HepG2 (cell line): ENCODE results near the gene ABAT. TPM values are rescaled to one million over a fixed set of nuclear protein-coding genes. Genes with fewer than 3 reads are reported as not detected.

Experiments
- ATAC-seq: fragments of 200-7000 bp; cut with Tn5 transposase; 3 replicates; pipeline ENCODE4 v1.9.1; 2020; ENCODE audit warnings: mild to moderate bottlenecking, moderate library complexity
- BruUV-seq: library from RNA; stranded (reverse); fragments of 400-500 nt; replicated peaks from 2 replicates; lab custom pipeline; 2021; lab: Mats Ljungman, UMichigan
- CTCF ChIA-PET: fragments of 300-600 bp; formaldehyde crosslinking; extraction: SDS; loops from one replicate; lab custom pipeline; 2021; ENCODE audit warnings: low total read pairs, inconsistent platforms, low intra/inter-chr PET ratio; lab: Yijun Ruan, JAX
- POLR2A ChIA-PET: fragments of 350-600 bp; sonication (Branson Sonifier 250); formaldehyde crosslinking; loops from one replicate; lab custom pipeline; 2020; ENCODE audit warnings: antibody characterized with exemption, inconsistent platforms; lab: Yijun Ruan, JAX
- DNase-seq: peaks from one replicate; pipeline ENCODE4 v3.0.0-alpha.2; 2015; ENCODE audit warnings: low spot score
- FAIRE-seq: peaks from 3 replicates; lab custom pipeline; 2011; peaks lifted over from hg19 to GRCh38; lab: Jason Lieb, UNC
- H2AFZ ChIP-seq: one replicate; pipeline ENCODE4 v1.6.1; 2011; ENCODE audit warnings: low read length, inconsistent platforms
- H3K27ac ChIP-seq: fragments of 300-600 bp; 3 replicates; pipeline ENCODE4 v1.8.0; 2011; ENCODE audit warnings: mixed run types, mild to moderate bottlenecking, mixed read lengths, low read length, inconsistent platforms; ENCODE audit not compliant: insufficient read depth; ENCODE audit errors: extremely low read length
- H3K27me3 ChIP-seq, 2 experiments: fragments of 200-600 bp in 1 of 2; 2 replicates in 1 of 2; 3 replicates in 1 of 2; pipeline versions ENCODE4 v1.6.0 to v1.8.0; 2011; ENCODE audit warnings: low read length in 2 of 2, mild to moderate bottlenecking in 2 of 2, moderate library complexity in 2 of 2, inconsistent platforms in 1 of 2; ENCODE audit not compliant: insufficient read depth in 2 of 2, control insufficient read depth in 1 of 2
- H3K36me3 ChIP-seq, 2 experiments: fragments of 200-600 bp in 1 of 2; replicated peaks in 1 of 2; 2 replicates in 1 of 2; 3 replicates in 1 of 2; pipeline versions ENCODE4 v1.5.1 to v1.8.0; 2011; ENCODE audit warnings: low read length in 2 of 2, inconsistent platforms in 1 of 2; ENCODE audit not compliant: insufficient read depth in 2 of 2, control insufficient read depth in 1 of 2
- H3K4me1 ChIP-seq: 2 replicates; pipeline ENCODE4 v1.5.1; 2012; ENCODE audit warnings: low read length, inconsistent platforms; ENCODE audit not compliant: insufficient read depth
- H3K4me2 ChIP-seq: 2 replicates; pipeline ENCODE4 v1.6.0; 2011; ENCODE audit warnings: low read depth, low read length, inconsistent platforms
- H3K4me3 ChIP-seq, 3 experiments: fragments of 200-600 bp in 1 of 3; sonication (generic), shearing (Covaris generic) in 1 of 3; replicated peaks in 1 of 3; 2 replicates each; pipeline ENCODE4 v1.5.1; 2011 to 2016; ENCODE audit warnings: low read length in 3 of 3, inconsistent platforms in 2 of 3, low read depth in 2 of 3, mild to moderate bottlenecking in 2 of 3, control low read depth in 1 of 3, mixed read lengths in 1 of 3; ENCODE audit not compliant: insufficient read depth in 1 of 3
- H3K79me2 ChIP-seq: one replicate; pipeline ENCODE4 v1.6.1; 2011; ENCODE audit warnings: low read length, inconsistent platforms; ENCODE audit not compliant: insufficient read depth
- H3K9ac ChIP-seq: 2 replicates; pipeline ENCODE4 v1.6.0; 2011; ENCODE audit warnings: mild to moderate bottlenecking, low read depth, low read length, inconsistent platforms; ENCODE audit not compliant: insufficient read depth
- H3K9me3 ChIP-seq: 2 replicates; pipeline ENCODE4 v1.5.1; 2012; ENCODE audit warnings: mild to moderate bottlenecking, low read length
- H4K20me1 ChIP-seq: 2 replicates; pipeline ENCODE4 v1.6.0; 2011; ENCODE audit warnings: inconsistent platforms, mild to moderate bottlenecking, low read length, moderate library complexity; ENCODE audit not compliant: insufficient read depth
- FUBP1 ChIP-seq: sonication (generic); formaldehyde crosslinking; IDR thresholded peaks from 2 replicates; pipeline ENCODE4 v1.5.1; 2020; ENCODE audit warnings: missing genetic modification reagents, mild to moderate bottlenecking, borderline replicate concordance
- PBX2 ChIP-seq: IDR thresholded peaks from 2 replicates; pipeline ENCODE4 v1.6.1; 2016; ENCODE audit warnings: control low read depth
- POLR2G ChIP-seq: fragments of 200-400 bp; formaldehyde crosslinking; IDR thresholded peaks from 2 replicates; pipeline ENCODE4 v1.6.1; 2018; ENCODE audit warnings: mild to moderate bottlenecking, low read depth, low read length, moderate library complexity
- RAD51 ChIP-seq: fragments of 450-650 bp; IDR thresholded peaks from 2 replicates; pipeline ENCODE4 v1.6.1; 2016; ENCODE audit warnings: borderline replicate concordance
- U2AF1 ChIP-seq: fragments of 200-400 bp; formaldehyde crosslinking; optimal IDR thresholded peaks from 2 replicates; pipeline ENCODE3; 2017; ENCODE audit warnings: mild to moderate bottlenecking, low read depth, low read length
- ZBTB1 ChIP-seq: sonication (generic); formaldehyde crosslinking; IDR thresholded peaks from 2 replicates; pipeline ENCODE4 v1.4.0; 2020; ENCODE audit warnings: missing genetic modification reagents, borderline replicate concordance
- ZBTB14 ChIP-seq: sonication (generic); formaldehyde crosslinking; IDR thresholded peaks from 2 replicates; pipeline ENCODE4 v1.4.0; 2020; ENCODE audit warnings: missing genetic modification reagents
- ZBTB38 ChIP-seq: sonication (generic); formaldehyde crosslinking; IDR thresholded peaks from 2 replicates; pipeline ENCODE4 v1.5.1; 2020; ENCODE audit warnings: mild to moderate bottlenecking, missing genetic modification reagents
- ZGPAT ChIP-seq: IDR thresholded peaks from 2 replicates; pipeline ENCODE4 v1.6.1; 2016; ENCODE audit warnings: mild to moderate bottlenecking
- ZNF121 ChIP-seq: sonication (generic); formaldehyde crosslinking; IDR thresholded peaks from 2 replicates; pipeline ENCODE4 v1.5.0; 2020; ENCODE audit warnings: mild to moderate bottlenecking, missing genetic modification reagents
- ZNF251 ChIP-seq: sonication (generic); formaldehyde crosslinking; IDR thresholded peaks from 2 replicates; pipeline ENCODE4 v1.9.0; 2021; ENCODE audit warnings: mild to moderate bottlenecking, missing genetic modification reagents
- ZNF615 ChIP-seq: sonication (generic); formaldehyde crosslinking; IDR thresholded peaks from 2 replicates; pipeline ENCODE4 v1.5.0; 2020; ENCODE audit warnings: mild to moderate bottlenecking, missing genetic modification reagents, borderline replicate concordance
- ZNF75D ChIP-seq: sonication (generic); formaldehyde crosslinking; IDR thresholded peaks from 2 replicates; pipeline ENCODE4 v1.8.1; 2023; ENCODE audit warnings: missing genetic modification reagents, mild to moderate bottlenecking, borderline replicate concordance
- WGBS: methylation state at CpG from one replicate; pipeline ENCODE4 v1.1.6; 2017; ENCODE audit warnings: low lambda C conversion rate; 5-methylcytosine and 5-hydroxymethylcytosine counted together
- in situ Hi-C: cut with HindIII; loops from 2 replicates; pipeline ENCODE4 v1.10.0; 2017; ENCODE audit warnings: low pct_unique_long_range_greater_than_20kb; ENCODE audit not compliant: extremely low pct_ligation_motif_present
- intact Hi-C: fragments of 100-400 bp; cut with micrococcal nuclease; formaldehyde crosslinking; loops from one replicate; pipeline ENCODE4 v1.10.0; 2022; ENCODE audit not compliant: unreplicated experiment
- polyA plus RNA-seq, 8 experiments: library from polyadenylated mRNA; depleted of rRNA in 3 of 8; stranded (reverse) in 7 of 8; unstranded in 1 of 8; fragments of >200 nt; fragmentation: Illumina TruSeq in 4 of 8; extraction: Trizol in 4 of 8; gene quantifications; 2 replicates each; pipeline versions ENCODE4 v1.2.1 to v1.2.3, GENCODE V29; 2011 to 2016; ENCODE audit warnings: low read depth in 4 of 8, missing spikeins in 1 of 8, mixed read lengths in 1 of 8; ENCODE audit not compliant: insufficient read depth in 1 of 8
- total RNA-seq, 5 experiments: library from RNA; depleted of rRNA; stranded (reverse); fragments of >200 nt; fragmentation: Illumina TruSeq; extraction: Trizol; gene quantifications; 2 replicates each; pipeline ENCODE4 v1.2.3, GENCODE V29; 2016; ENCODE audit warnings: low read depth in 1 of 5

ABAT gene
- total and polyA plus RNA-seq, 2 of the 13 experiments (the other 11 are each of a cell fraction or from before 2014, with no cell fraction given) = 47.6 to 97.3 TPM

GRCh38 chr16:8673611-8674412 is 605 bp upstream of the ABAT start:
- peak; percentile 9 for ATAC-seq
- in situ Hi-C loops (loop anchor here (25.0 kb wide), 1 partner anchor 213 kb away; the partner anchor contains the start of gene LITAFD), intact Hi-C loops (loop anchor here (2.0 to 10.0 kb wide), 2 partner anchors 125 to 421 kb away; partner anchors contain the start of gene HAPSTR1)
- POLR2A ChIA-PET = interaction anchor here (1.1 to 1.4 kb wide), 4 partner anchors 8 to 195 kb away, joined by 4 to 5 read pairs (median 4); partner anchors contain the start of gene CARHSP1
- peaks cover 52% of the 10 kb centered on the region for H3K4me1 ChIP-seq
- TSS peak; percentile 65 for BruUV-seq
- H3K27me3 ChIP-seq = no peaks in the 10 kb centered on the region; a peak in 1 of 5 replicates
- no peak for FAIRE-seq
- H3K79me2 ChIP-seq = peaks cover 21% of the 10 kb centered on the region
- WGBS = 4% methylated on average over 20 of the region's 24 CpGs
- H2AFZ ChIP-seq = peak overlapping the region; percentile 49
- CTCF ChIA-PET = no interaction called here
- no peaks in the 10 kb centered on the region for H3K9me3 ChIP-seq
- no peak for DNase-seq
- H3K27ac ChIP-seq = peak overlapping the region; percentile 11
- no peaks in the 10 kb centered on the region for H3K36me3 ChIP-seq
- H4K20me1 ChIP-seq = peaks cover 6% of the 10 kb centered on the region; the same call in 1 of the 2 replicates
- peak overlapping the region; percentile 89 for H3K4me2 ChIP-seq
- H3K4me3 ChIP-seq = peak overlapping the region; percentile 68 to 89 (median 81)
- H3K9ac ChIP-seq = peak overlapping the region; percentile 56
- TF ChIP-seq POLR2G (peak; percentile 60; the same call in 1 of the 2 replicates), U2AF1 (no peak), ZNF251 (no peak), PBX2 (no peak), FUBP1 (CRISPR knock-in tag) (no peak), ZBTB1 (CRISPR knock-in tag) (no peak), ZBTB14 (CRISPR knock-in tag) (no peak), ZNF615 (no peak), ZNF121 (CRISPR knock-in tag) (no peak), RAD51 (no peak), ZBTB38 (CRISPR knock-in tag) (0 out of 2 replicates have a peak, but pooled peaks have one; percentile 9), ZNF75D (no peak), ZGPAT (CRISPR knock-in tag) (0 out of 2 replicates have a peak, but pooled peaks have one; percentile 24)
